IPS-18c (cell line): ENCODE data around the gene ATP6AP1.

Experiments
- H3K4me3 ChIP-seq: 2 replicates; pipeline ENCODE4 v1.7.0; 2013; ENCODE audit warnings: low read depth, mild to moderate bottlenecking, low read length, moderate library complexity; ENCODE audit not compliant: insufficient read depth
- H3K9me3 ChIP-seq: one replicate; pipeline ENCODE4 v1.6.1; 2013; ENCODE audit warnings: mild to moderate bottlenecking, low read length, moderate library complexity; ENCODE audit not compliant: control insufficient read depth, insufficient read depth

The ATP6AP1 gene

DNA sequence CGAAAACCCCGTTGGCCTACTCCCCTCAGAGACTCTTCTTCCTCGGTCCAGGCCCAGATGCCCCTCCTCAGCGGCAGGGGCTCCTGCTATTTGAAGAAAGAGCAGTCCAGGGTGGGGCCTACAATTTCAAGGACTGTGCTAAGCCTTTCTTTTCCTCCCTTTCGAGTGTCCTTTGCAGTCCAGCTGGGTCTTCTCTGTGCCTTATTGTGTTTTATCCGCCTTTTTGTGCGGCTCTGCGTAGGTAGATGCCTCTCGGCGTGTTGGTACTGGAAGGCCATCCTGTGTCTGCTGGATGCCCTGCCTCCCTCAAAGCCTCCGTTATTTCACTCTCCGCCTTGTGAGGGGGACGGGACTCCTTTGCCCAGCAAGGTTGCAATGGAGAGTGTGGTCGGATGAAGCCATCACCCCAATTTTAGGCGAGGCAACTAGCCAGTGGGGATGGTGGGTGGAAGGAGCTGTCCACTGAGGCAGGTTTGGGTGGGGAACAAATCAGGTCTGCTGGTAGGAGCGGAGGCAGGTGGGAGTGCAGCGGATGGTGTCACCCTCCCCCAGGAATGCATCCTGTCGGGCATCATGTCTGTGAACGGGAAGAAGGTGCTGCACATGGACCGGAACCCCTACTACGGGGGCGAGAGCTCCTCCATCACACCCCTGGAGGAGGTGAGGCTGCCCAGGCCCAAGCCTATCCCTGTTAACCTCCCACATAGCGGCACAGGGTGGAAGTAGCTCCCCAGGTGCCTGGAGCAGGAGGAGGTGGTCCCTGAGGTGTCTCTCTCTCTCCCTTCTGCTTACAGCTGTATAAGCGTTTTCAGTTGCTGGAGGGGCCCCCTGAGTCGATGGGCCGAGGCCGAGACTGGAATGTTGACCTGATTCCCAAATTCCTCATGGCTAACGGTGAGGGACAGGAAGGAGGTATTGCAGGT, 9.8 kb downstream of the ATP6AP1 start:
- Histone ChIP-seq H3K9me3 (peaks cover 13% of the 10 kb centered on the region), H3K4me3 (peak overlapping the region; percentile 64)

DNA sequence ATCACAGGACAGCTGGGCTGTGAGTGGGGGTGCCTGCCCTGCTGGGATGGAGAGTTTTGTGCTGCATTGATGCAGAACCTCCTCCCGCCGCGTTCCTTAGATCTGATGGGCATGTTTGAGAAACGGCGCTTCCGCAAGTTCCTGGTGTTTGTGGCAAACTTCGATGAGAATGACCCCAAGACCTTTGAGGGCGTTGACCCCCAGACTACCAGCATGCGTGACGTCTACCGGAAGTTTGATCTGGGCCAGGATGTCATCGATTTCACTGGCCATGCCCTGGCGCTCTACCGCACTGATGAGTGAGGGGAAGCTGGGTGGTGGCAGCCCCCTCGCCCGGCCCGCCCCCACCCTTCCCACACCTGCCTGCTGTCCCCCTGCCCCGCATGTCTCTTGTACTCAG, 11.4 kb downstream of the ATP6AP1 start:
- no peak overlapping the region for H3K4me3 ChIP-seq
- H3K9me3 ChIP-seq: peaks cover 8% of the 10 kb centered on the region

DNA sequence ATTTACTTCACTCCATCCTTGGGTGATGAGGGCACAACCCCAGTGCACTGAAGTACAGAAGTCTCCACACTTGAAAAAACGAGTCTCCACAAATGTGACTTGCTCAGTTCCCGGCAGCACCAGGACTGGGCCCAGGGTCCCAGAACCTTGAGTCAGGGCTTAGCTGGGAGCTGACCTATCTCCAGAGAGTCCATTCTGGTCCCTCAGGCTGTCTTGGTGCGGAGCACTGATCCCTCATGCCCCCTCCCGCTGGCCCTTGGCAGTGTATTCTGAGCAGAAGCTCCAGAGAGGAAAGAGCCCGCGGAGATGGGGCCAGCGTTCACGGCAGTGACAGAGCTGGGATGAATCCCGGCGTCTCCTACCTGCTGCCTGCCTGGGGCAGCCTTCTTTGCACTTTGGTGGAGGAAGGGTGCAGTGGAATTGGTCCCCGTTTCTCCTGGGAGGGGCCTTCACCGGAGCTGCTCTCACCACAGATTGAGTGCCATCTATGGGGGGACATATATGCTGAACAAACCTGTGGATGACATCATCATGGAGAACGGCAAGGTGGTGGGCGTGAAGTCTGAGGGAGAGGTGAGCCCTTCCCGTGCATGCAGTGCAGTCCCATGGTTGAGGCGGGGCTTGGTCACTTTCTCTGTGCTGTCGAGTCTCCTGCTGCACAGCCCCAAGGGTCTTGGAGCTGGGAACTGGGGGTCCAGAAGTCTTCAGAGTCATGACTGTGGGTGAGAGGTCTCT, 12.3 kb downstream of the ATP6AP1 start:
- Histone ChIP-seq H3K9me3 (peaks cover 8% of the 10 kb centered on the region), H3K4me3 (no peak overlapping the region)

DNA sequence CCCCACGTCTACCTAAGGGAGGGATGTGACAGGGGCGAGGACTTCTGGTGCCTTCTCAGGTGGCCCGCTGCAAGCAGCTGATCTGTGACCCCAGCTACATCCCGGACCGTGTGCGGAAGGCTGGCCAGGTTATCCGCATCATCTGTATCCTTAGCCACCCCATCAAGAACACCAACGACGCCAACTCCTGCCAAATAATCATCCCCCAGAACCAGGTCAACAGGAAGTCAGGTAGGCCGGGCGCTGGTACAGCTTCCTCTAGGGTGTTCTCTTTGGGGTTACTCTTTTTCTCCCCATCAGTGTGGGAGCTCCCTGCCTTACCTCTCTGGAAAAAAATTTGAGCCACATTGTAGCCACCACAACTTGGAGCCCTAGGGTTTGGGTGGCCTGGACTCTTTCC, 13.1 kb downstream of the ATP6AP1 start:
- Histone ChIP-seq H3K9me3 (peaks cover 8% of the 10 kb centered on the region), H3K4me3 (no peak overlapping the region)

DNA sequence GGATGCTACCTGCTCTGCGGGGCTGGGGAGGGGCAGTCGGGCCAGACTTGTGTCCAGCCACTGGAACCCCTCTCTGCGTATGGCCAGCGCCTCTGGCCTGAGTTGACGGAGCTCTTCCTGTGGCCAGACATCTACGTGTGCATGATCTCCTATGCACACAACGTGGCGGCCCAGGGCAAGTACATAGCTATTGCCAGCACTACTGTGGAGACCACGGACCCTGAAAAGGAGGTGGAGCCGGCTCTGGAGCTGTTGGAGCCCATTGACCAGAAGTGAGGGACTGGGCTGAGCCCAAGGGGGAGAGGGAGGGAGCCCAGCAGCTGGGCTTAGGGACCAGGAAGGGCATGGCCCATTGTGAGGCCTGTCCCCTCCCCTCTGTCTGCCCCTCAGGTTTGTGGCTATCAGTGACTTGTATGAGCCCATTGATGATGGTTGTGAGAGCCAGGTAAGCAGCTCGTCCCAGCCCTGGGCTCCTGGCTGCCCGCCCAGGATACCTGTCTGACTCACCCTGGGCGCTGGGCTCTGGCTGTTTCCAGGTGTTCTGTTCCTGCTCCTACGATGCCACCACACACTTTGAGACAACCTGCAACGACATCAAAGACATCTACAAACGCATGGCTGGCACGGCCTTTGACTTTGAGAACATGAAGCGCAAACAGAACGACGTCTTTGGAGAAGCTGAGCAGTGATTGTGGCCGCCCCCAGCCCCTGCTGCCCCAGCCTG, 13.7 kb downstream of the ATP6AP1 start:
- Histone ChIP-seq H3K4me3 (no peak overlapping the region; the same call in 1 of the 2 replicates), H3K9me3 (peaks cover 8% of the 10 kb centered on the region)

DNA sequence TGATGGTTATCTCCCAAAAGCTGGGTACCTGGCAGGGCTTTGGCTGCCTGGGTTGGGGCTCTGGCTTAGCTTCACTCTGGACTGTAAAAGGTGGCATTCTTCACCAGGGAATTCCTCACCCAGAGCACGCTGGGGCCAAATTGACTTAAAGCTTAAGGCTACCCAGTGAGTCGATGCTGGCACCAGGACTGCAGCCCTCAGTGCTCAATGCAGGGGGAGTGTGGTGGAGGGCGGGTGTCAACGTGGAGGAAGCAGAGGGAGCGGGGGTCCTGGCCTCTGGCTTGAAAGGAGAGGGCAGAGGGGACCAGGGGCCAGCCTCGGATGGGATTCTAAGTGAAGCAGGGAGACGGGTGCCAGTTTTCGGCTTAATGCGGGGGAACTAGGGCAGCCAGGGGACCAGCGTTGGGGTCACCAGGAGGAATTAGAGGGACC, 15.0 kb downstream of the ATP6AP1 start:
- Histone ChIP-seq H3K9me3 (peaks cover 7% of the 10 kb centered on the region), H3K4me3 (peak overlapping the region; percentile 36; the same call in 1 of the 2 replicates)

DNA sequence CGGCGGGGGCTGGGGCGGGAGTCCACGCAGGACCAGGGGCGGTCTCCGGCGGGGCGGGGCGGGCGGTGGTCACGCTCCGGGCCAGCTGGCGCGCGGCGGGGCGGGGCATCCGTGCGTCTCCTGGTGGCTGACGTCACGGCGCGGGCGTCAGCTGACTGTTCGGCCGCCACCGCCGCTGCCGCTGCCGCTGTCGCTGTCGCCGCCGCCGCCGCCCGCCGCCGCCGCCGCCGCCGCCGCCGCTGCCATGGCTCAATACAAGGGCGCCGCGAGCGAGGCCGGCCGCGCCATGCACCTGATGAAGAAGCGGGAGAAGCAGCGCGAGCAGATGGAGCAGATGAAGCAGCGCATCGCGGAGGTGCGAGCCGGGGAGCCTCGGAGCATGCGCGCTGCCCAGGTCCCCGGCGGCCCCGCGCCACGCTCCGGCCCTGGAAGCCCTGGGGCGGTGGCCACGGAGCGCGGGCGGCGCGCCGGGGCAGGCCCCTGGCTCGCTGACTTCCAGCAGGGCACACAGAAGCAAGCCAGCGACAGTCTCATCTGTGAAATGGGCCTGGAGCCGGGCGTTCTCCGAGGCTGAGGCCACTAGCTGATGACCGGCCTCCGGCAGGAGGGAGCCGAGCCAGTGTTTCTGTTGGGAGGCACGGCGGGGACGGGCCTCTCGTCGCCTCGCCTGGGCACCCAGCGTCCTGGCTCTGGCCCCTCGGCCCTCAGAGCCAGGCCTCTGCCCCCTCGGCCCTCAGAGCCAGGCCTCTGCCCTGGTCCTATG, 15.7 kb downstream of the ATP6AP1 start, which contains the start of gene FAM50A:
Gene FAM50A, plus strand, starts transcription at position 150 of the 763 bp plus-strand sequence. Its CDS starts 95 bp downstream, at position 245.
- Histone ChIP-seq H3K4me3 (peak within 1 kb of the TSS; percentile 55), H3K9me3 (peaks cover 9% of the 10 kb centered on the region)

DNA sequence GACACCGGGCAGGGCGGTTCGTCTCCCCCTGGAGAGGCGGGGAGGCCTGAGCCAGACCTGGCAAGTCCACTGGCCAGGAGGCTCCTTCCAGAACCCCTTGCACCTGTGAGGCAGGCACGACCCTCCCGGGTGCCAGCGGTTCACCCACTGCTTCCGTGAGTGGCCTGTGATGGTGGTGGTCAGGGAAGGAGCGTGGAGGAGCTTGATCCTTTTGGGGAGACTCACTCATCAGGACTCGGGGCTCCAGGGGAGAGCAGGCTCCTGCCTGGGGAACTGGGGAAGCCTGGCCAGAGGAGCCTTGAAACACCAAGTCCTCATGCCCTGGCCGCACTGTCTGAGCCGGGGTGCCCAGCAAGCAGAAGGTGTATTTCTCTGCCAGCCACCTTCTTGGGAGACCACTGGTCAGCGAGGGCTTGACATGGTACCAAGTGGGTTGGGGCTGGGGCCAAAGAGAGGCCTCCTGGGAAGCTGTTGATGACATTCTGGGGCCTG, 16.3 kb downstream of the ATP6AP1 start:
- peak overlapping the region; percentile 55 for H3K4me3 ChIP-seq
- H3K9me3 ChIP-seq: peaks cover 9% of the 10 kb centered on the region

DNA sequence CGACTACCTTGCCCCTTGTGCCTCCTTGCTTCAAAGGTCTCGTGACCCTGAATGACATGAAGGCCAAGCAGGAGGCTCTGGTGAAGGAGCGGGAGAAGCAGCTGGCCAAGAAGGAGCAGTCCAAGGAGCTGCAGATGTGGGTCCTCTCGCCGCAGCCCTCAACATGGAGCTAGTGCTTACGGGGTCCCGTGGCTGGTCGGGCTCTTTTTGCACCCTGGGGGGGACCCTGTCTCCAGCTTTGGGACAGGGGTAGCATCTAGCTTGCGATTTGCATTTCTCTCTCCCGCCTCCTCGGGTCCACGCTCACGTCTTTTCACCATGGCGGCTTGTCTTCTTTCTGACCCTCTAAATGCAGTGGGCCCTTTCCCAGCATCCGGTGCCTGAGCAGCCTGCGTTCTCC, 17.3 kb downstream of the ATP6AP1 start:
- Histone ChIP-seq H3K4me3 (no peak overlapping the region), H3K9me3 (peaks cover 12% of the 10 kb centered on the region)

DNA sequence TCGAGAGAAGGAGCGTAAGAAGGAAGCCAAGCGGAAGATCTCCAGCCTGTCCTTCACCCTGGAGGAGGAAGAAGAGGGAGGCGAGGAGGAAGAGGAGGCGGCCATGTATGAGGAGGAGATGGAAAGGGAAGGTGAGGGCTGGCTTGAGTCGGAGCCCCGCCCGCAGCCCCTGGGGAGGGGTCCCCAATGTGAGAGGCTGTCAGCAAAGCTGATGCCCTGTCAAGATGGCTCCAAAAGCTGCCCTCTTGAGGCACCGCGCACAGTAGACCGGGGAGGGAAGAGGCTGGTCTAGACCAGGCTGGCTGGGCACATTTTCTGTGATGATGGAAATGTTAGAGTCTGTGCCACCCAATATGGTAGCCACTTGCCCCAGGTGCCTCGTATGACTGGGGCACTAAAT, 18.0 kb downstream of the ATP6AP1 start:
- Histone ChIP-seq H3K9me3 (peaks cover 14% of the 10 kb centered on the region), H3K4me3 (no peak overlapping the region)

DNA sequence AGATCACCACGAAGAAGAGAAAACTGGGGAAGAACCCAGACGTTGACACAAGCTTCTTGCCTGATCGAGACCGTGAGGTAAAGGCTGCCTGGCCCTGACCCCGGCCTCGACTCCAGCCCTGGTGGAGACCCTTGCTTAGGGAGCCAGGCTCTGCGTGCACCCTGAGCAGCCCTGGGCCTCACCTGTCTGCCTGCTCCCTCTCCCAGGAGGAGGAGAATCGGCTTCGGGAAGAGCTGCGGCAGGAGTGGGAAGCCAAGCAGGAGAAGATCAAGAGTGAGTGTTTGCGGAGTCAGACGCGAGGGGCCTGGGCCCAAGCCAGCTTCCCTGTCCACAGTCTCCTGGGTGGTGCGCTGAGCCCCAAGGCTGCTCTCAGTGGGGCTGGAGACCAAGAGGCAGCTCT, 20.0 kb downstream of the ATP6AP1 start:
- no peak overlapping the region for H3K4me3 ChIP-seq
- peaks cover 12% of the 10 kb centered on the region for H3K9me3 ChIP-seq

DNA sequence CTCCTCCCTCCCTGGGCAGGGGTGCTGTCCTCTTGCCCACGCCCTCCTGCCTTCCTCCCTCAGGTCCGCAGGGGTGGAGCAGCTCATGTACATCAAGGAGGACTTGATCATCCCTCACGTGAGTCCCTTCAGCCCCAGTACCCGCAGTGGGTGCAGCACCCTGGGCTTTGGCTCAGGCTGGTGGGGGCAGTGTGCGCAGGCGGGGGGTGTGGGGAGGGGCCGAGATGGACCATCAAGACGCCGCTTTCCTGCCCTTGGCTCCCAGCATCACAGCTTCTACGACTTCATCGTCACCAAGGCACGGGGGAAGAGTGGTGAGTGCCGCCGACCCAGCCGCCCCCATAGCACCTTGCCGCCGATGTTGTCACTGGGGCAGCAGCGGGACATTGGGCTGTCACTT, 21.1 kb downstream of the ATP6AP1 start:
- Histone ChIP-seq H3K4me3 (no peak overlapping the region), H3K9me3 (peaks cover 12% of the 10 kb centered on the region)

DNA sequence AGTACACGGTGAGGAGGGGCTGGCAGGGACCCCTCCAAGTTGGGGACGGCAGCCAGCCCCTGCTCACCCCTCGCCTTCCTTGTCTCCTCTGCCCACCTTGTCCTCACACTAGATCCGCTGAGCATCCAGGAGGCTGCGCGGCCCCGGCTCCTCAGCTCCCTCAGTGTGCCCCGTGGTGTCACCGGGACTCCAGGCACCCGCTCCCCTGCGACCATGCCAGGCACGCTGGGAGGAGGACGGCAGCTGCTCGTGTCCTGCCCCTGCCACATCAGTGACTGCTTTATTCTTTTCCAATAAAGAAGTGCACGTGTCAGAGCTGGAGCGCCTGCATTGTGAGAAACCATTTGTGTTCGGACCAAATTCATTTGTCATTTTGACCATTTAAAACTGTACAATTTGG, 21.8 kb downstream of the ATP6AP1 start:
- H3K9me3 ChIP-seq: peaks cover 17% of the 10 kb centered on the region
- H3K4me3 ChIP-seq: no peak overlapping the region

DNA sequence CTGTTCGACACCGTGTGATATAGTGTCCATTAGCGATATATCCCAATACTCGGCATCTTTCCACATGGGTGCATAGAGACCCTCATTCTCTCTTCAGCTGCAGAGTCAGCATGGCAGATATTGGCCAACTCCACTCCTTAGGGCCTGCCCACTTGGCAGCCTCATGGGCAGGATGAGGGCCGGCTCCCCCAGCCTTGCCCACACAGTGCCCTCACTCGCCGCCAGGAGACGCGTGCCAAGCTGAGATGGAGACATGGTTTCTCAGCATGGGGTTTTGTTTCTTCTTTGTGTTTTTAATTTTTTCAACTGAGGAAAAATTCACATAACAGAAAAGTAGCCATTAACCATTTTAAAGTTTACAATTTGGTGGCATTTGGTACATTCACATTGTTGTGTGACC, 24.3 kb downstream of the ATP6AP1 start:
- H3K4me3 ChIP-seq: no peak overlapping the region

DNA sequence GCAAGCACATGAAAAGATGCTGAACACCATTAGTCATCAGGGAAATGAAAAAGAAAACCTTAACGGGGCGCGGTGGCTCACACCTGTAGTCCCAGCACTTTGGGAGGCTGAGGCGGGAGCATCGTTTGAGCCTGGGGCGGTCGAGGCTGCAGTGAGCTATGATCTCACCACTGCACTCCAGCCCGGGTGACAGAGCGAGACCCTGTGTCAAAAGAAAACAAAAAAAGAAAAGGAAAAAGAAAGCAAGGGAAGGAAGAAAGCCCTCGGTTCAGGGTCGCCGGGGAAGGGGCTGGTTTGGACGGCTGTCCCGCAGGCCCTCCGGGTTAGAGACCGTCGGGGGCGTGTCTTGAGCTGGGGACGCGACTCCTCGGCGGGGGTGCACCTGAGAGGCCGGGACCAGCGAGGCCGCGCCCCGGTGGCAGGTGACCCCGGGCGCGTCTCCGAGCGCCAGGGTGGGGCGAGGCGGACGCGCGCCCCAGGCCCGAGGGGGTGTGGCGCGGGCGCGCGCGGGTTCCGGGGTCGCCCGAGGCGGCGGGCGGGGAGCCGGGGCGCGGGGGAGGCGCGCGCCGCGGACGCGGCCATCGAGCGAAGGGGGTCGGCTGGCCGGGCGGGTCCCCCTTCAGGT, 29.1 kb downstream of the ATP6AP1 start:
- Histone ChIP-seq H3K4me3 (peak overlapping the region; percentile 20; the same call in 1 of the 2 replicates), H3K9me3 (peaks cover 20% of the 10 kb centered on the region)

More for the DNA sequence above, 24.3 kb downstream of the ATP6AP1 start:
- H3K9me3 ChIP-seq: peaks cover 26% of the 10 kb centered on the region
